SU-DHL-6 (cell line): ENCODE measurements around the gene RERGL.

Experiments used
- CTCF ChIP-seq: fragments of 200-600 bp; sonication (generic); IDR thresholded peaks from one replicate; pipeline ENCODE4 v1.5.1; 2017; ENCODE audit warnings: antibody characterized with exemption, mild to moderate bottlenecking, low read length, moderate library complexity; ENCODE audit not compliant: insufficient read depth, poor library complexity, severe bottlenecking
- EZH2phosphoT487 ChIP-seq: fragments of 200-600 bp; sonication (generic), shearing (Covaris generic); conservative IDR thresholded peaks from 2 replicates; pipeline ENCODE4 v1.6.1; 2018; ENCODE audit warnings: mild to moderate bottlenecking, antibody characterized with exemption, low read length, moderate library complexity, mixed read lengths

GRCh38 chr12:18079541-18080246, 10.3 kb downstream of the RERGL start:
- TF ChIP-seq CTCF (no peak), EZH2phosphoT487 (no peak)
